Progenitor cell of endocrine pancreas (in vitro differentiated cells): ENCODE data around the gene PHYKPL. TPM values are rescaled to one million over a fixed set of nuclear protein-coding genes. Genes with fewer than 3 reads are reported as not detected.

Source experiments
- DNase-seq: peaks from one replicate; pipeline ENCODE4 v3.0.0; 2021; ENCODE audit warnings: low spot score; ENCODE audit not compliant: unreplicated experiment
- H3K27ac Mint-ChIP-seq: 2 replicates; pipeline ENCODE4 v1.8.0; 2021; ENCODE audit warnings: mild to moderate bottlenecking, moderate library complexity, mixed read lengths
- H3K27me3 Mint-ChIP-seq: 2 replicates; pipeline ENCODE4 v1.8.0; 2021; ENCODE audit warnings: mixed read lengths
- H3K36me3 Mint-ChIP-seq: 2 replicates; pipeline ENCODE4 v1.8.0; 2022; ENCODE audit warnings: mixed read lengths; ENCODE audit not compliant: insufficient read depth
- H3K4me1 Mint-ChIP-seq: 2 replicates; pipeline ENCODE4 v1.8.0; 2021; ENCODE audit warnings: low read depth, mixed read lengths
- H3K4me3 Mint-ChIP-seq: 2 replicates; pipeline ENCODE4 v1.8.0; 2021; ENCODE audit warnings: low read depth, mild to moderate bottlenecking, moderate library complexity, mixed read lengths
- H3K9me3 Mint-ChIP-seq: 2 replicates; pipeline ENCODE4 v1.8.0; 2021; ENCODE audit warnings: low read depth, mixed read lengths
- CTCF ChIP-seq: fragments of 200-600 bp; sonication (generic); IDR thresholded peaks from one replicate; pipeline ENCODE4 v1.5.0; 2021; ENCODE audit warnings: antibody characterized with exemption, mild to moderate bottlenecking; ENCODE audit not compliant: unreplicated experiment
- total RNA-seq: library from RNA; stranded (reverse); gene quantifications from 2 replicates; pipeline ENCODE4 v1.2.1, GENCODE V29; 2021

The PHYKPL gene
- total RNA-seq, 1 donor from 2014 or later, result 113 TPM

DNA sequence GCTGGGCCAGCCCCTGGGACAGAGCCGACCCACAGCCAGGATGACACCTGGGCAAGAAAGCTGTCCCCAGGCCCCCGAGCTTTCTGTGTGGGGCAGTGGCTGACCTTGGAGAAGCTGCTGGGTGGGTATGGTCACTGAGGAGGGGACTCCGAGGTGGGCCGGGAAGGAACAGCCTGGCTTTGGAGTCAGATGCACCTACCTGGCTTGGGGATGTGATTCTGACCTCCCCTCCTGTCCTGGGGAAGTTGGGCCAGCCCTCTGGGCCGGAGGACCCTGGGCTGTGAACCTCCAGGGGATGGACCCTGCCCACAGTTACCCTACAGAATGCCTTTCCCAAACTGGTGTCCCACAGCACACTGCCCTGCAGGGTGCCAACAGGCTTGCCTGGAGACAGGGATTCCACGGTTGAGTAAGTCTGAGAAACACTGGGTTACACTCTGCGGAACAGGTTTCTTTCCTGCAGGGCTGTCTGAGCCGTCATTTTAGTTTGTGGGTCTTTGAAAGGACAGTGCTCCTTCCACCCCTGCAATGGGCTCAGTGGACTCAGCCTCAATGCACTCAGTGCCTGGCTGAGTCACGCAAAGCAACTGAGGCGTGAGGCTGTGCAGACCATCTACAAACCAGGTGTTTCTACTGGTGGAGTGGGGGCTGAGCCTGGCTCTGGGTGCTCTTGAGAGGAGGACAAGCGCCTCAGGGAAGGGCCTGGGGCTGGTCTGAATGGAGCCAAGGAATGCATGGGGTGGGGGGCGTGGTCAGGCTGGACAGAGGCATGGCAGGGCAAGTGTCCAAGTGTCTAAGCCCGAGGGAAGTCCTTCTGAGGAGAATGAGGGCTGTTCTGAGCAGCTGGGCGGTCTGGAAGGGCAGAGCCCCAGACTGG lies 41.3 kb upstream of the PHYKPL start:
- DNase-seq, result no peak
- Mint-ChIP-seq H3K4me1 (peaks cover 5% of the 10 kb centered on the region), H3K4me3 (no peak overlapping the region), H3K27me3 (peaks cover 11% of the 10 kb centered on the region), H3K27ac (no peak overlapping the region), H3K36me3 (no peaks in the 10 kb centered on the region), H3K9me3 (peaks cover 6% of the 10 kb centered on the region)
- no peak for TF ChIP-seq CTCF

- no peak for DNase-seq
- TF ChIP-seq CTCF, result no peak
- peaks cover 5% of the 10 kb centered on the region for H3K27me3 Mint-ChIP-seq
- peaks cover 6% of the 10 kb centered on the region for H3K9me3 Mint-ChIP-seq
- no peak overlapping the region for H3K4me3 Mint-ChIP-seq
- no peak overlapping the region for H3K27ac Mint-ChIP-seq
- no peaks in the 10 kb centered on the region for H3K36me3 Mint-ChIP-seq
- peaks cover 5% of the 10 kb centered on the region for H3K4me1 Mint-ChIP-seq
Measured at GRCh38 chr5:178273041-178273440, 40.4 kb upstream of the PHYKPL start.

- peaks cover 6% of the 10 kb centered on the region for H3K9me3 Mint-ChIP-seq
- no peak overlapping the region for H3K4me3 Mint-ChIP-seq
- H3K4me1 Mint-ChIP-seq, result peaks cover 5% of the 10 kb centered on the region
- no peak for TF ChIP-seq CTCF
- peaks cover 2% of the 10 kb centered on the region for H3K27me3 Mint-ChIP-seq
- H3K36me3 Mint-ChIP-seq, result no peaks in the 10 kb centered on the region
- DNase-seq, result no peak
- no peak overlapping the region for H3K27ac Mint-ChIP-seq
Measured at GRCh38 chr5:178272591-178272990, 40.0 kb upstream of the PHYKPL start.

- Mint-ChIP-seq H3K27me3 (no peaks in the 10 kb centered on the region), H3K4me3 (no peak overlapping the region), H3K9me3 (peaks cover 6% of the 10 kb centered on the region), H3K36me3 (no peaks in the 10 kb centered on the region), H3K27ac (no peak overlapping the region), H3K4me1 (peaks cover 5% of the 10 kb centered on the region)
- no peak for TF ChIP-seq CTCF
- DNase-seq, result no peak
Measured at GRCh38 chr5:178271726-178272479, 39.3 kb upstream of the PHYKPL start.

DNA sequence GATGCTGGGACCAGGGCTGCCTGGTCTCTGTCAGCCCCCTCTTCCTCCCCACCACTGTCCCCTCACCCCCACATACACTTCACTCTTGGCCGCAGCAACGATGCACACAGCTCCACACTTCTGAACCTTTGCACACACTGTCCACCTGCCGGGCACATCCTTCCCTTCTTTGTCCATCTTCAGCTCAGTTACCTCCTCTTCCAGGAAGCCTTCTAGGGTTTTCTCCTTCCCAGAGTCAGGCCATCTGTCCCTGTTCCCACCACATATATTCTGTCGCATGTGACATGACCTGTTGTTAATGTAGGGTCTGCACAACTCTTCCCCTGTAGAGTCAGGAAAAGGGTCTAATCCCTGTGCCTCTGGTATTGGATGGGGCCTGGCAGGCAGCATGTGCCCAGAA lies 38.6 kb upstream of the PHYKPL start:
- TF ChIP-seq CTCF, result no peak
- H3K4me1 Mint-ChIP-seq, result peaks cover 5% of the 10 kb centered on the region
- H3K27me3 Mint-ChIP-seq, result no peaks in the 10 kb centered on the region
- H3K4me3 Mint-ChIP-seq, result no peak overlapping the region
- no peaks in the 10 kb centered on the region for H3K36me3 Mint-ChIP-seq
- peaks cover 6% of the 10 kb centered on the region for H3K9me3 Mint-ChIP-seq
- DNase-seq, result no peak
- H3K27ac Mint-ChIP-seq, result no peak overlapping the region
